GM21367 (cell line): ENCODE data around the gene SRSF7.
A peak's percentile ranks its signal among the peaks of the same experiment; 100 is the strongest.
"Not testable (repeated sequence)": the region's sequence is repeated elsewhere in the genome, so short reads cannot be mapped to it uniquely, and the experiment has no call there.

ENCODE experiments used
- ATAC-seq: cut with Tn5 transposase; IDR thresholded peaks from one replicate; pipeline ENCODE4 v1.9.1; 2021; ENCODE audit not compliant: unreplicated experiment

Gene SRSF7

DNA sequence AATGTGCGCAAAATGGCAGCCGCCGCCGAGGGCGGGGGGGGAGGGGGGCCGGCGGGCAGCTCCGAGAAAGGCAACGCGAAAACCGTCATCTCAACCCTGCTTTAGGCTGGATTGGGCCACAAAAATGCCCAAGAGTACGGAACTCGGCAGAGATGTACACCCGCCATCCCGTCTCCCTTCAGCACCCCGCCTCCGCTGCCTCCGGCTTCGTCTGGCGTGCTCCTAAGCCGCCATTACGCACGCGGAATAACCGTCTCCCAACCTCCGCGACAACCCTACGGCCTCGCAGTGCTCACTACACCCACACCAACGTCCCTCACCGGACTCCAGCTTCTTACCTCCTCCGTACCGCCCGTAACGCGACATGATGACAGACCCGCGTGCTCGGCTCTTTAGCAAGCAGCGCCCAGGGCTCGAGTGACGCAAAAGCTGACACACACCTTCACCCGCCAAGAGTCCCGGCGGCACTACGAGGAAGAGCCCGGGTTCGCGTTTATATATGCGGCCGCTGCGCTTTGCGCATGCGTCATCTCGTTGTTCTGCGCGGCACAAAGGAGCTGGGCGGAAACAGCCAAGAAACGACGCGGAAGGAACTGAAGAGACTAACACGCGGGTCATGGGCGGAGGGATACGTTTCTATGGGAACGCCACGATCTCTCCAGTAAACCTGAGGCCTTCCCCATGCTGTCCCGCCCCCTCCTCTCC is at the start of gene SRSF7:
Gene SRSF7, minus strand, starts transcription at position 471 of the 705 bp plus-strand sequence. Its CDS starts 105 bp downstream, at position 366.
- peak; percentile 61 for ATAC-seq

- no peak for ATAC-seq
These were observed 46.8 kb upstream of the SRSF7 start for GRCh38 chr2:38797953-38798352.

DNA sequence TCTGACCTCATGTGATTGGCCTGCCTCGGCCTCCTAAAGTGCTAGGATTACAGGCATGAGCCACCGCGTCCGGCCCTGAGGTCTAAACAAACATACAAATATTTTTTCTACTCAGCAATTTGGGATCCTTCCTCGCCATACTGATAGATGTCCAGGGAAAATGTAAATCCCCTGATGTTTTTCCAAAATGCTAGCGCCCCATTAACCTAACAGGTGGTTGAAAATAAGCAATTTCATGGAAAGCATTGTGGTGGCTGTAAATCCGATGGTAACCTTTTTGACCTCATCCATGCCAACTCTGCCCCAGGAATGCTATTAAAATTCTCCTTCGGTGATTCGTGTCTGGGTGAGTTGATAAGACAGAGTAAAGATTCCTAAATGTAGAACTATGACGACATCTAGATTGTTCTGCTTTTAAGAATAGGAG is 46.1 kb upstream of the SRSF7 start:
- no peak for ATAC-seq

- ATAC-seq = not testable (repeated sequence)
These were observed 43.9 kb upstream of the SRSF7 start for GRCh38 chr2:38795016-38795415.

GRCh38 chr2:38794235-38794946 is 43.2 kb upstream of the SRSF7 start:
- no peak for ATAC-seq

DNA sequence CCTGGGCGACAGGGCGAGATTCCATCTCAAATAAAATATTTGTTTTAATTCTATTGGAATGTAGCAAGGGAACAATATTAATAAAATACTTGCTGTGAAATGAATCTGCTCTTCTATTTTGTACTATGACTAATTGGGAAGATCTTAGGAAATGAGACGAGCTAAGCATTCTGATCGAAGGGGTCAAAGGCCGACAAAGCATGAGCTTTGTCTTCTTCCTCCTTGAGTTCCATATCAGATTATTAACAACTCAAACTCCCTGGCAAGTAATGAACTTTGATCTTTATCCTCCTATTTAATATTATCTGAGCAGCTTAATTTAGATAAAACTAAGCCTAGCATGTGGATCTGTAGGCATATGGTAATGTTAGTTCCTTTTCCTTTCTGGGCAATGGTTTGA is 42.4 kb upstream of the SRSF7 start:
- no peak for ATAC-seq

DNA sequence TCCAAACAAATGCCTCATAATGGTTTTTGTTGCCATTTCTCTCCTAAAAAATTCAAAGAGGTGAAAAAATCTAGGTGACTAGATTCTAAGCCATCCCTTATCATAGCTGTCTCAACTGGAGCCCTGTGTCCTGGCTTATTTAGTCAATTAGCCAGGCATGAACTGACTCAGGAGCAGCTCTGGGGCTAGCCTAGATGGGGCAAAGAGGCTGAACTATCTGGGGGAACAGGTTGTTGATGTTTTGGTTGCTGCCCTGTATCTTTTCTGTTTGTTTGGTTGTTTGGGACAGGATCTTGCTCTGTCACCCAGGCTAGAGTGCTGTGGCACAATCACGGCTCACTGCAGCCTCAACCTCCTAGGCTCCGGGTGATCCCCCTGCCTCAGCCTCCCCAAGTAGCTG is 41.6 kb upstream of the SRSF7 start:
- ATAC-seq = no peak

DNA sequence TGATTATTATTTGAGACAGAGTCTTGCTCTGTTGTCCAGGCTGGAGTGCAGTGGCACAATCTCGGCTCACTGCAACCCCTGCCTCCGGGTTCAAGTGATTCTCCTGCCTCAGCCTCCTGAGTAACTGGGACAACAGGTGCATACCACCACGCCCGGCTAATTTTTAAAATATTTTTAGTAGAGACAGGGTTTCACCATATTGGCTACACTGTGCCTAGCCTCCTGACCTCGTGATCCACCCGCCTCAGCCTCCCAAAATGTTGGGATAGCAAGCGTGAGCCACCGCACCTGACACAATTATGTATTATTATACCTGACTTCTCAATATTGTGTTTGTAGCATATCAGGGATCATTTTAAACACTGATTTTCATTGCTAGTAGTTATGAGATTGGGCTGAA is 41.2 kb upstream of the SRSF7 start:
- ATAC-seq = not testable (repeated sequence)

DNA sequence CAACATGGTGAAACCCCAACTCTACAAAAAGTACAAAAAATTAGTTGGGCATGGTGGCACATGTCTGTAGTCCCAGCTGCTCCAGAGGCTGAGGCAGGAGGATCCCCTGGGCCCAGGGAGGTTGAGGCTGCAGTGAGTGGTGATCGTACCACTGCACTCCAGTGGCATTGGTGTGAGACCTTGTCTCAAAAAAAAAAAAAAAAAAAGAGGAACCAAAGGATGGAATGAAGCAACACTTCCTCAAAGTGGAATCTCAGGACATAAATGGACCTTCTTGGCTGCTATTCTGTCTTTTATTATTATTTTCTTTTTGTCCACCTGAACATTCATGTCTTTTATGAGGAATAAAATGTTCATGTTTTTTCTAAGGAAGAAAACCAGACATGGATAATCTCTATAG is 40.6 kb upstream of the SRSF7 start:
- no peak for ATAC-seq

- ATAC-seq = no peak
These were observed 38.5 kb upstream of the SRSF7 start for GRCh38 chr2:38789691-38790090.

DNA sequence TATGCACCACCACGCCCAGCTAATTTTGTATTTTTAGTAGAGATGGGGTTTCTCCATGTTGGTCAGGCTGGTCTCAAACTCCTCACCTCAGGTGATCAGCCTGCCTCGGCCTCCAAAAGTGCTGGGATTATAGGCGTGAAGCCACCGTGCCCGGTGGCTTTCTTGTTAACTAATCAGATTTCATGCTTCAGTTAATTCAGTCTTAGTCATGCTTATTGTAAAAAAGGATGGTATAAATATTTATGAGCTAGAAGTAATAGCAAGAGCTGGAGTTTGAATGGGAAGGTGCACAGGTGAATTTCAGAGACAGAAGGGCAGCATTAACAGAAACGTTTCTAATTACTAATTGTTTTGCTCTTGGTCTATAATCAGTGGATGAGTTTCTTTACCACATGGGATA is 37.1 kb upstream of the SRSF7 start:
- no peak for ATAC-seq

DNA sequence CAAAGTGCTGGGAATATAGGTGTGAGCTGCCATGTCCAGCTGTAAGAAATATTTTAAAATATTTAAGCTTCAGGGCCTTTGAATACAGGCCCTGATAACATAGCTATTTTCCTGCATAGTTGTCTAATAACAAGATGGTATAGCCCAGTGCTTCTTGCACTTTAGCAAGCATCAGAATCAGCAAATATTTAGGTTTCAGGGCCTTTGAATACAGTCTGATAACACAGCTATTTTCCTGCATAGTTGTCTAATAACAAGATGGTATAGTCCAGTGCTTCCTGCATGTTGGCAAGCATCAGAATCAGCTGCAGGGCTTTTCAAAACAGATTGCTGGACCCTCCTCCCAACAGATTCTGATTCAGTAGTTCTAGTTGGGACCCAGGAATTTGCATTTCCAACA is 32.4 kb upstream of the SRSF7 start:
- ATAC-seq = no peak

GRCh38 chr2:38778687-38779082 is 27.5 kb upstream of the SRSF7 start:
- ATAC-seq = no peak

DNA sequence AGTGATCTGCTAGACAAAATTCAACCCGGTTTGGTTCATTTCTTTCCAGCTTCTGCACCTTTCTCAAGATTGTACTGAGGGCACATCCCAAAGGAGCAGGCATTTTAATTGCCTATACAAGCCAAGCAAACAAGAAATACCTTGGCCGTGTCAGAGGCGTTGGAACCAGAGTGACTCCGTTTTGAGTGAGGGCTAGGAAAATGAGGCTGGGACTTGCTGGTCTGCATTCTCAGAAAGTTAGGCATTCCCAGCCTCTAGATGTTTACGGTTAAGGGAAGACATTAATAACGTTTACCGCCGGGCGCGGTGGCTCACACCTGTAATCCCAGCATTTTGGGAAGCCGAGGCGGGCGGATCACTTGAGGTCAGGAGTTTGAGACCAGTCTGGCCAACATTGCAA is 25.4 kb upstream of the SRSF7 start:
- no peak for ATAC-seq

DNA sequence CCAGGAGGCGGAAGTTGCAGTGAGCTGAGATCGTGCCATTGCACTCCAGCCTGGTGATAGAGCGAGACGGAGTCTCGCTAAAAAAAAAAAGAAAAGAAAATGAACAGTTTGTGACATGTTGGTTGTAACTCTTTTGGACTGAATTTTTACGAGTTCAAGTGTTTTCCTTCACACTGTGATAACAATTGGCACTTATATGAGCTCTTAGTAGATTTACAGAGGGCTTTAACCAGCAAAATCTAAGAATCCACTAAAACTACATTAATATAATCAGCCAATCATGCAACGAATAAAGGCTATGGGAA is 24.7 kb upstream of the SRSF7 start:
- no peak for ATAC-seq

DNA sequence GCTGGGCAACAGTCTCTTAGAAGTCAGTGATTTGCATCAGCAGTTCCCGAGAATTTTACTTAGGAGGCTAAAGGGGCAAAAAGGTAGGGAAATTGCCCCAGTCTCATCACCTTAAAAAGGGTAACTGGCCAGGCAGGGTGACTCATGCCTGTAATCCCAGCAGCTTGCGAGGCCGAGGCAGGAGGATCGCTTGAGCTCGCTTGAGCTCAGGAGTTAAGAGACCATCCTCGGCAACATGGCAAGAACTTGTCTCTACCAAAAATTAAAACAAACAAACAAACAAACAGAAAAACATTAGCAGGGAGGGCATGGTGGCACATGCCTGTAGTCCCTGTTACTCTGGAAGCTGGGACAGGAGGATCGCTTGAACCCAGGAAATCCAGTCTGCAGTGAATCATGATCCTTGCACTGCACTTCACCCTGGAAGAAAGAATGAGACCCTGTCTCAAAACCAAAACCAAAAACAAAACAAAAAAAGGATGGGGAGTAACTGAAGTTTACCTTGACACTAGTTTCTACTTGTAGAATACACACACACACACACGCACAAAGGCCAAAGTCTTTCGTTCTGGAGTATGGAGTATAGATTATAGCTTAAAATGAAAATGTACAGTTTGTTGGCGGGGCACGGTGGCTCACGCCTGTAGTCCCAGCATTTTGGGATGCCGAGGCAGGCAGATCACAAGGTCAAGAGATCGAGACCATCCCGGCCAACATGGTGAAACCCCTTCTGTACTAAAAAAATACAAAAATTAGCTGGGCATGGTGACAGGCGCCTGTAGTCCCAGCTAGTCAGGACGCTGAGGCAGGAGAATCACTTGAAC is 24.1 kb upstream of the SRSF7 start:
- no peak for ATAC-seq

GRCh38 chr2:38771632-38772031 is 20.5 kb upstream of the SRSF7 start:
- ATAC-seq = no peak

DNA sequence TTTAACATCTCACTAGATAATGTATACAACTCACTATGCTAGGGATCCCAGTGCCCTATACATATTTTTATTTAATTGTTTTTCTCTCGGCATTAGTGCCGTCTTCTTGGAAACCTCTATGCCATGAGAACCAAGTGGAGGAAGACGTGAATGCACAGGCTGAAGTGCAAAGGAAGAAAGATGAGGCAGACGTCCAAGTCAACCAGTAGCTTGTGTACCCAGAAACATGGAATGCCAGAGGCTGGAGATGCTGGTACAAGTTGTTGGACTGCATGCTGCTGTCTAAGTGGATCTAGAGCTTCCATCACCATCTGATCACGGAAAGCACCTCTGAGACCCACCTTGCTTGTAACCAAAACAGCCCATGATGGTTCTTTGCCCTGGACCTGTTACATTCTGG is 14.4 kb upstream of the SRSF7 start:
- no peak for ATAC-seq

GRCh38 chr2:38765149-38765548 is 14.0 kb upstream of the SRSF7 start:
- ATAC-seq = no peak

DNA sequence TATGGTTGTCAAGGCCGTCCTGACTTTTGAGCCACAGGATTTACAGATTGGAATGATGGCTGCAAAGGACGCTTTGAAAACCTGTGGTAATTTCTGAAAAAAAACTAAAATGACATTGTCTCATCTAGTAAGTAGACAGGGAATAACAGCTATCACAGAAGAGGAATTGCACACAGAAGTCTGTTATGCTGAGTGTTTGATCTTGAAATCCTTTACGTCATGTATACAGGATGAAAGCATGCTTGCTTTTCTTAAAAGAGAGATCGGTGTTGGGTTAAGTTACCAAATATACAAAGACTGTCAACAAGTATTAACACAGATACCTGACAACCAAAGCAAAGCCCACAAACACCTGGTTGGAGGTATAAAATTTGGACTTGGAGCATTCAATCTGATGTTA is 12.6 kb upstream of the SRSF7 start:
- ATAC-seq = no peak

GRCh38 chr2:38763228-38763627 is 12.1 kb upstream of the SRSF7 start:
- ATAC-seq = no peak

DNA sequence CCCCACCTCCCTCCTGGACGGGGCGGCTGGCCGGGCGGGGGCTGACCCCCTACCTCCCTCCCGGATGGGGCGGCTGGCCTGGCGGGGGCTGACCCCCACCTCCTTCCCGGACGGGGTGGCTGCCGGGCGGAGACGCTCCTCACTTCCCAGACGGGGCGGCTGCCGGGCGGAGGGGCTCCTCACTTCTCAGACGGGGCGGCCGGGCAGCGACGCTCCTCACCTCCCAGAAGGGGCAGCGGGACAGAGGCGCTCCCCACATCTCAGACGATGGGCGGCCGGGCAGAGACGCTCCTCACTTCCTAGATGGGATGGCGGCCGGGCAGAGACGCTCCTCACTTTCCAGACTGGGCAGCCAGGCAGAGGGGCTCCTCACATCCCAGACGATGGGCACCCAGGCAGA is 4.7 kb upstream of the SRSF7 start:
- ATAC-seq = not testable (repeated sequence)
